ENCODE results near the gene TMCC1.
A peak's percentile ranks its signal among the peaks of the same experiment; 100 is the strongest.
"Not testable (repeated sequence)": the region's sequence is repeated elsewhere in the genome, so short reads cannot be mapped to it uniquely, and the experiment has no call there.

Gene TMCC1

DNA sequence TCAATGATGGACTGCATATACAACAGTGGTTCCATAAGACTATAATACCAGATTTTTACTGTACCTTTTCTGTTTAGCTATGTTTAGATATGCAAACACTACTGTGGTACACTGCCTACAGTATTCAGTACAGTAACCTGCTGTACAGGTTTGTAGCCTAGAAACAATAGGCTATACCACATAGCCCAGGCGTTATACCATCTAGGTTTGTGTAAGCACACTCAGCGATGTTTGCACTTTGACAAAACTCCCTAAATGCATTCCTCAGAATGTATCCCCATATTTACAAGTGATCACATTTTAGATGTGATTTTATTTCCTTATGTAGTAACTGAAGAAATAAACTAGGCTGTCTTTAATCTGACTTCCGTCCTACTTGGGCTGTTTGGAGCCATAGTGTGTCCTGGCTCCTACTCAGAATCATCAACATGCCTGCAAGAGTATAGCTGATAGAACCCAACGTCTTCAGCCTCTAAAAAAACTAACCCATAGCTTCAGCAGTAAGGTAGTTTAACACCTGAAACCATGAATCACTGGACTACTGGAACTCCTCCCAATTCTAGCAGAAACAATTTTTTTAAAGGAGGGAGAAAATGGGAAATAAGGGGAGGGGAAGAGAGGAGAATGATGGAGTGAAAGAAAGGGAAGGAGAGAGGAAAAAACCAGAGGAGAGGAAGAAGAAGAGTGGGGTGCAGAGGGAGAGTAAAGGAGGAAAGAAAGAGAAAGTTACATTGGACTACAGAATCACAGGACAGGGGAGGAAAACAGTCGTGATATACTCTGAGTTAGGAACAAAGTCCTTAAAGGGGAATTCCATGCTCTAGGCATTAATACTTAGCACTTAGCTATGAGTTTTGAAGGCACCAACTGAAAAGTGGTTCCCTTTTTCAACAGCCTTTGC is 219.4 kb downstream of the TMCC1 start:
- DNase-seq = no peak

DNA sequence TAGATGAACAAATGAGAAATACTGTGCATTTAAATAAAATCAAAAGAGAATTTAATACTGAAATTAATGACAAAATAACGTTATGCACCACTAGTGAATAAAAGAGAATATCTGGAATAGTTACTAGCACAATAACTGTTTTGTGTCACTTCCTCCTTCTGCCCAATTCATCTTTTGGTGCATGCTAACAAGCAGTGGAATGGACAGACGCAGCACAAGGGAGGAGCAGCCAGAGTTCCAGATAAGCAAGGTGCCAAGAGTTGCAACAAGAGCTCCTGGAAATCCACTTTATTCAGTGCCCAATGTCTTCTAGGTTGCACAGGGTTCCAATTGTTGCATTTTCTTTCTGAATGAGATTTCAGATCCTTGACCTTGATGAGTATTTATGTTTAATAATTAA is 220.5 kb downstream of the TMCC1 start:
- no peak for DNase-seq

DNA sequence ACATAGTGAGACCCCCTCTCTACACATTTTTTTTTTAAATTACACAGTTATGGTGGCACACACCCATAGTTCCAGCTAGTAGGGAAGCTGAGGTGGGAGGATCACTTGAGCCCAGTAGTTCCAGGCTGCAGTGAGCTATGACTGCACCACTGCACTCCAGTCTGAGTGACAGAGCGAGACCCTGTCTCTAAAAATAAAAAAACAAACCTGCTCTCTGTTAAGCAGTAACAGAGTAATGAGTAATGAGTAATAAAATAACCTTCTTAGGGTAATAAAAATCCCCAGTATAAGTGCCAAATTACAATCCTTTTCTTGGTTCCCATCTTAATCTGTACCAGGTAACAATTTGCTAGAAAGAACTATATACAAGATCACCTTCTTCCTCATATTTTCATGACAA is 221.1 kb downstream of the TMCC1 start:
- no peak for DNase-seq

DNA sequence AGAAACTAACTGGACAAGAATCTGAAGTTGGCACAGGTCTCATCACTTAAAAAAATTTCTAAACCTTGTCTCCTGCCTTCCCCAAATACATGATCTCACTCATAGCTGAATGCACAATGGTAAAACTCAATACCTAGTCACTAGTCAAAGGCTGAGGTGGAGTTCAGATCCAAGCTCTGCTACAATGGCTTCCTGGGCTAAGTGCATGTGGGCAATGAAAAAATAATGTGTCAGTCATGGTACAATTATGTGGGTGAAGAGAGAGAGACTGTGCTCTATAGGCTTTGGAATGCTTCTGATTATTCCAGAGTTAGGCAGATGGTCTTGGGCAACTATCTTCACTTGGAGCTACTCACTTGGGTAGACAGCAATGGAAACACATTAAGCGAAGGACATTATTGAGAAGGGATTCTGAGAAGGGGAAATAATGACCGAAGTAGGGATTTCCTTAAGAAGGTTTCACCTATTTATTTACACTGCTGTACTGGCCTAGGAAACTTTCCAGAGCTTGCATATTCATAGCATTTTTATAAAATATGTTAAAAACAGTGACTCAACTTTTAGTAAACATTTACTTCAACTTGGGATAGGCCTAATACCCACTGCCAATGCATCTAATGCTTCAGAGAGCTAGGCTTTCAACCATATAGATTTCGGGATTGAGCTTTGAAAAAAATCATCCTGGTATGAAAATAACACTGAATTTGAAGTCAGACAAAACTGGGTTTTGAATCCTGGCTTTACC is 228.3 kb downstream of the TMCC1 start:
- DNase-seq = no peak

DNA sequence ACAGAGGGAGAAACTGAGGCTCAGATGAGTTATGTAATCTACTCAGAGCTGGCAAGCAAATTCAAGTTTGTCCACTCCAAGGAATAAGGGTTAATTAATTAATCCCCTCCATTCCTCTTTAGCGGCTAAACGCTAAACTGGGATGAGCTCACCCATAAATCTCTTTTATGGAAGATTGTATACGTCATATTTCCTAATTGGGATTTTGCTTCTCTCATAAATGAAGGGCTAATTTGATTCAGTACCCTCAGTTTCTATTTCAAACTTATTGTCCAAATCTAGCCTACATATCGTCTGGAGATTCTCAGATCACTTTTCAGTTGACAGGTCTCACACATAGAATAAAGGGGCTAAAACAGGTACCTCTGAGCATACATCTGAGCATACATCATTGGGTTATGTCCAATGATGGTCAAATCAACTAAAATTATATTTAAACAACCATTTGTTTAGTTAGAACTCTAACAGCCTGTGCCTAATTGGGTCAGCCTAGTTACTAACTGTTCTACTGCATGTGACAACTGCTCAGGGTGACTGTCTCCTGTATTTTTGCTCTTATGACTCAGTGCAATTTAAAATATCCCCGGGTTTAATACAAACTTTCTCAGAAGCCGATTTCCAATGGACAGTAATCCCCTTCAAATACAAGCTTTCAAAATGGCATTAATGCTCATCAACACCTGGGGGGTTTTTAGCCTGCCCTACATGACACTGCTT is 229.4 kb downstream of the TMCC1 start:
- DNase-seq = no peak

DNA sequence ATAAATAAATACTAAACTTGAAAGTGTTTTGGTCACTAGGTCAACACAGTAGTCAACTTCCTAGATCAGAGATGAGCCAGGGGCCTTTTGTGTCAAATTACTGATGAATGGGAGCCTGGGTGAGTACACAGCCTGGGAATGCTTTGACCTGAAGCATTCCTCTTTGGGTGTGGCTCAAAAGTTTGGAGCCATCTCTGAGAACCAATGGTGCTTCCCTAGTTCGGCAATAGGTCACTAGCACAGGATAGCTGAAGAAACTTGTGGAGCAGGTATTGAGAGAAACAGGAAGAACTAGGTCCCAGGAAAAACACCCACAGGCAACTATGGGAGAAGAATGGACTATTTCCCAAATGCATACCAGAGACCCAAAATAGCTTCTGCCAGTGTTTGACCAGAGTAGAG is 230.5 kb downstream of the TMCC1 start:
- no peak for DNase-seq

DNA sequence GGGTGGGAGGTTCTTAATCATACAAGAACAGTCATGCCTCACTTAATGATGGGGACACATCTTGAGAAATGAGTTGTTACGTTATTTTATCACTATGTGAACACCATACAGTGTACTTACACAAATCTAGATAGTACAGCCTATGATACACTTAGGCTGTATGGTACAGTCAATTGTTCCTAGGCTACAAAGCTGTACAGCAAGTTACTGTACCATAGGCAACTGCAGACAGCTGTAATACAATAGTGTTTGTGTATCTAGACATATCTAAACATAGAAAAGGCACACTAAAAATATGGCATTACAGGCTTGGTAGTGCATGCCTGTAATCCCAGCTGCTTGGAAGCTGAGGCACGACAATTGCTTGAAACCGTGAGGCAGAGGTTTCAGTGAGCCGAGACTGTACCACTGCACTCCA is 231.3 kb downstream of the TMCC1 start:
- no peak for DNase-seq

DNA sequence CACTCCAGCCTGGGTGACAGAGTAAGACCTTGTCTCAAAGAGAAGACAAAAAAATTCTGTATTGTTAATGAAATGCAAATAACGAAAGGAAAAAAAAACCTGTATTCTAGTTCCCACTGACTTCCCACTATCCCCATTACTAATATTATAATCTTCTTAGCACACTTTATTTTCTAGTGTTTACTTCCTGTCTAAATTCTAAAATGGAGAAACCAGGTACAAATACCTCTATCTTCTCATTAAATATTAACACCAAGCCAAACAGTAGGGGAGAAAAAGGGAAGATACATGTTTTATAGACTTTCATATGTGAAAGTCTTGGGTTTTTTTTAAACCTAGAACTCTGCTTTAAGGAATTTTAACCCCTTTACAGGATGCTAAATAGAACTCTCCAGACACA is 231.7 kb downstream of the TMCC1 start:
- DNase-seq = no peak

DNA sequence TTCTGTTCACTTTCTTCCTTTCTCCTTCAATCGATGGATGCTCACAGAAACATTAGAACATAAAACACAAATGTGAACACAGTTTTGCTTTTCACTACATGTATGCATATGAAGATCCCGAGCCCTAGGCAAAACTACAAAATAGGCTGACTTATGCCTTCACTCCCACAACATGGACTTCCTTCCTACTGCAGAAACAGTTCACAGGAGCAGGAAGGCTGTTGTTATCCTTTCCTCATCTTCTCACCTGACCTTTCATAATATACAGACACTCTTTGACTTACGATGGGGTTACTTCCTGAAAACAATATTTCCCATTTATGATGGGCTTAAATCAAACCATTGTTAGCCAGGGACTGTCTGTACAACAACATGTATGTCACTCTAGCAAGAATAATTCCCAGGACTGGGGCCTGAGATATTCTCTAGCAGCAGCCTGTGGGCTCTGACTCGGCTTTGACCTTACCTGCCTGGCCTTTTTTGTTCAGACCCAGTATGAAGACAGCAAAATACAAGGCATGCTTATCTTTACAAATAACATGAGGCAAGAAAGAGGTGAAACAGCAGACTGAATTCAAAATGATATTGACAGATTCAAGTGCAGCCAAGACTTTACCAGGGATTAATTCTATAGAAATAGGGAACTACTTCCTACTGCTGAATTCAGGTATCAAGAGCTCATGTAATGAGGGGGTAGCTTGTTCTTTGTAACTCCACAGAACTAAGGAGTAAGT is 235.2 kb downstream of the TMCC1 start:
- DNase-seq = no peak

DNA sequence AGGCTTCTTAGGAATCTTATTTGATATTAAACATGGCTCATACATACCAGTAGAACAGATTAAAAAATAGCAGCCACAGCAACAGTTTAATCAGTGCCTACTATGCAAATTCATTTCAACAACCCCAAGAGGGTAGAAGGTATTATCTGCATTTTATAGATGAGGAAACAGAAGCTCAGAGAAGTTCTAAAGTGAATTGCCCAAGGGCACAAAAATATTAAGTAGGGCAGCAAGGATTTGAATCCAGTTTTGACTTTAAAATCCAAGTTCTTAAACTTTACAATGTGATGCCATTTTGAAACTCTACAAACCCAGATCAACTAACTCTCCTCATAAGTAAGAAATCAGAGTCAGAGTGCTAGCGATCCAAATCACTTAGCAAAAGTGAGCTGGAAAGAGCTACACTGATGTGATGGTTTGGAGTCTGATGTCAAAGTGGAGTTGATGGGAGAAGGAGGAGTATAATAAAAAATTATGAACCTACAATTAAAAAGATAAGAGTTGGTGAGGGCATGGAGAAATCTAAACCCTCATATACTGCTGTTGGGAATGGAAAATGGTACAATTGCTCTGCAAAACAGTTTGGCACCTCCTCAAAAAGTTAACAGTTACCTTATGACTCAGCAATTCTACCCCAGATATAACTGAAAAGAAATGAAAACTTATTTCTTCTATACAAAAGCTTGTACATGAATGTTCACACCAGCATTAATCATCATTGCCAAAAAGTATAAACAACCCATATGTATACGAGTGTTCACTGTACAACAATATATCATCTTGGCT is 236.1 kb downstream of the TMCC1 start:
- DNase-seq = no peak

DNA sequence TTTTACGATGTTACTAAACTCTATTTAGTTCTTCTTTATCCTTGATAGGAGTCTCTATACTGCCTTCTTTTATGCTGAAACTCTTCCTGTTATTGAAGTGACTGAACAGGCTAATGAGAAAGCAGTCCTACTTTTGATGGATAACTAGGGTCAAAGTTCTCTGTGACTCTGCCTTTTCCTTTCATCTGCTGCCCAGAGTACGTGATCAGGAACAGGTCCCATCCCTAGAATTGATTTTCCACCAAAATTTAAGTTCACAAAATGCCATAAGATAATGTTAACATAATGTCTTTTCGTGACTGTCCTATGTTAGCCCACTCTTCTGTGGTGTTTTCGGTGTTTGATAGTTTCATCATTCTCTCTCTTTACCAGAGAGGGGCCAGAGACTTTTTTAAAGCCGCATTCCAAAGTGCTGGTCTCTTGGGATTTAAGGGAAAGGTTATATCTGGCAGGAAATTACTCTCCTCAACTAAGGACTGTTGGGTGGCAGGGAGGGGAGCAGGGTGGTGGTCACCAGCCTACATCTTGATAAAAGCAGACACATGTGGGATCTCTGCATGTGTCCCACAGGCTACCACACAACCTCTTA is 236.8 kb downstream of the TMCC1 start:
- DNase-seq = no peak

DNA sequence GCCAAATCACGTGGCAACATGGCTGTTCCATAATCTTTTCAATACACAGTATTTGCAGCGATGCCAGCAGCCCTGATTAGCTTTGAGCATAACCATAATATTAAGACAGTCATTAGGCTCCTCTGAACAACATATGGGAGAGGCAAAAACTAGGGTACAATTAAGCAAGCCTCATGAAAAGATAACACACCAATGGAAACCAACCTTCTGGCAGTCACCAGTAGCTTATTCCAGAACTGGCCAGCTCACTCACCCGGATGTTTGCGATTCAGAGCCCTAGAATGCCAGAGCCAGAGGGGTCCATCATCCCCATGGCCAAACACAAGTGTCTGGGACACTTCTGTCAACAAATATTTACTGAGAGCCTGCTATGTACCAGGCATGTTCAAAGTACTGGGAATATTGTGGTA is 238.2 kb downstream of the TMCC1 start:
- no peak for DNase-seq

DNA sequence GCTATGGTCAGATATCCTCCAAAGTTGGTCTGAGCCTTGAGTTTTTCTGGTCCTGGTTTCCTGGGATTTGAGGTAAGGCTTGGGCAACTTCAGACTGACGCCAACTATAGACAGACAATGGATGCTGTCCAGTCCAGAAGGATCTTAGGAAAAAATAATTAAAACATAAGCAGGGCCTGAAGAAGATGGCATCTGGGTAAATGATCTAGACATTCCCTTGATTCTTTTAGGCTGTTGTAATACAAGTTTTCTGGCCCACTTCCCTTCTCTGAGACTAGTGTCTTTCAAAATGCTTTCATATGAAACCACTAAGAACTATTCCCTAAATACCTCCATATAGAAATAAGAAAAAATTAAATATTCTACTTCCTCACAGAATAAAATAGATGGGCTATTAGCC is 239.4 kb downstream of the TMCC1 start:
- DNase-seq = no peak

DNA sequence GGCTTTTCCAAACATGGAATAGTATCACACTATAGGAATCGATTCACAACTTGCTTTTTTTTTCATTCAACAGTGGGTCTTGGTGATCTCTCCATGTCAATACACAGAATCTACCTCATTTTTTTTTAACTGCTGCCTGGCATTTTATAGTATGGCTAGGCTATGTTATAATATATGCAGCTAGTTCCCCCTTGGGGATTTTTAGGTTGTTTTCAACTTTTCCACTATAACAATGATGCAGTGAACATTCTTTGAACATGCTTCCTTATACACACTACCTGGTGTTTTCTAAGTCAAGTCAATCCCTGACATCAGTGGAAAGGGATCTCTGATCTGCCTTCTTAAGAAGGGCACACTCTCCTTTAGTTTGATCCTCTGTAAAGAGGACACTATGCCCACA is 240.5 kb downstream of the TMCC1 start:
- DNase-seq = no peak

DNA sequence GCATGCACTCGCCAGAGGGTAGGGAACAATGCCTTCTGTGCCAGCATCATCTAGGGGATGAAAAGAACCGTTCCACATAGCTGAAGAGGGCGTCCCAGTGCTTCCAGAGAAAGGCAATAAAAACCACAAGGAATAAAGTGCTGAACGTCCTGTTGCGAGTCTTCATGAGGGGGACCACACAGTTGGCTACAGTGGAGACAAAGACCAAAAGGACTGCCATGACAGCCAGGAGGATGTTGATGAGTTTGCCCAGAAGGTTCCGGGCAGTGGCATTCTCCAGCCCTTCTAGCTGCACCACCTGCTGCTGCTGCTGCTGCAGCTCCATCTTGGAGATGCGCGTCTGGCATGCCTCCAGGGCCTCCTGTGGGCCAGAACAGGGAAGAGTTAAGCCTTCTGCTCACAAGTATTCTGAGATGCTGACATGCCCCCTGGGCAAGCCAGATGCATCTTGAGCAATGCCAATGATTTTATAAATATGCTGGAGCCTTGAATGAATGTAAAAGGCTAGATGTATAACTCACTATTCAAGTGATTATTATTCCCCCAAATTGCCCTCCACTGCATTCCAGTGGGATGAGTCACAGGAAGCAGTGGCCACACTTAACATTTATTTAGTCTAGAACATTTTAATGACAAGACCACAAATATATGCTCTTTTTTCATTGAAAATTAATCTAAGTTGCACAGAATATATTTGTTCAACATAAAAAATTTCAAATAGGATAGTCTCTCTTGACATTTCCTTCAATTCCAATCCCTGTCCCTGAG is 241.9 kb downstream of the TMCC1 start:
- no peak for DNase-seq

DNA sequence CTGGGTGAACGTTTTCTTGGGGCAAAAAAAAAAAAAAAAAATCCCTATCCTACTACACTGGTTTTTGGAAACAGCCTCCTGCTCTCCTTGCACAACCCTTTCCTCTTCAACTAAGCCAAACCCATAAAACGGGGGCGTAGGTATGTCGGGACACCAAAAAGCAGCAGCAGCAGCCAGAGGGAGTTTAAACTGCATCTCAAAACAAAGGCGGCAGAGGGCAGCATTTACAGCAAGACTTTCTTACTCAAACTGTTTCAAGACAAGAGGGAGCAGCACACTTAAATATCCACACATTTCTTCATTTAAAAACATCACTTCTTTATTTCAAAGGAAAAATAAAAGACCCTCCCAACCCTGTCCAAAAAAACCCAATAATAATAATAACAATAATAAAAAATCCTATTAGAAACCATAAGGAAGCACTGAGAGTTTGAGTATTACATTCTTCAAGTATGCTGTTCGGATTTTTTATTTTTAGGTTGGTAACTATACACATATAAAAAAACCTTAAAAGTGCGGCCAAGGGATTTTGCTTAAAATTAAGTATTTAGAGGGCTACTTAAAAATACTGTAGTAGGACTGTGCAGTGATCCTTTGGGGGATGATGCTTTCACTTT is 243.1 kb downstream of the TMCC1 start:
- peak; percentile 48 to 54 for DNase-seq

DNA sequence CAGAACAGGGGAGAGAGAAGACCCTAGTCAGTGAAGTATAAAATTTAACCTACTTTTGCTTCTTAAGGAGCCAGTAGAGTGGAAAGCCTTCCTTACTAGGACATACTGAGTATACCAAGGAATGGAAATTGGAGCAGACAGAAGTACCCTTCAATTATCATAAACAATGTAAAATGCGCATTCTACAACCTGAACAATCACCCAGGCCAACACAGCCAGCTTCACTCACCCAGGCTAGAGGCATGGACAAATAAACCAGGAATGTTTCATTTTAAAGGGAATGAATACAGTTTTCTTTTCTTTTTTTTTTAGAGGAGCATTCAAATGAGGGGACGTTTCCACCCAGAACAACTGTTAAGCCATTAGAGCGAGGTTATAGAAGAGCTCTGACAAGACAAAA is 245.1 kb downstream of the TMCC1 start:
- no peak for DNase-seq

DNA sequence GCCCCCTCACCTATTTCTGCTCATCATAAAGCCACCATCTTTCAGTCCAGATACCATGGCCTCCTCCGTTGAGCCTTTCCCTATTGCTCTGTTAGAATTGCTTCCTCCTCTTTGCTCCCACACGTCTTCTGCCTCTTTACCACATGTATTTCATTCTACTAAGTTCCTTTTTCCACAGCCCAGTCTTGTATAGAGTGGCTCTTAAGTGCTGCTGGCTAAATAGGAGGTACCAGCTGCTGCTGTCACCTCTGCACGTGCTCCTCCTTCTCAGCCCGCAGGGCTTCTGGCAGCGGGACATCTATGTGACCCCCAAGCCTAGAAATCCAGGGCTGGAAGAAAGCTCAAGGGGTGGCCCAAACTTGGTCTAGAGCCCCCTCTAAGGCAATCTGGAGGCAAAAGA is 248.2 kb downstream of the TMCC1 start:
- no peak for DNase-seq

DNA sequence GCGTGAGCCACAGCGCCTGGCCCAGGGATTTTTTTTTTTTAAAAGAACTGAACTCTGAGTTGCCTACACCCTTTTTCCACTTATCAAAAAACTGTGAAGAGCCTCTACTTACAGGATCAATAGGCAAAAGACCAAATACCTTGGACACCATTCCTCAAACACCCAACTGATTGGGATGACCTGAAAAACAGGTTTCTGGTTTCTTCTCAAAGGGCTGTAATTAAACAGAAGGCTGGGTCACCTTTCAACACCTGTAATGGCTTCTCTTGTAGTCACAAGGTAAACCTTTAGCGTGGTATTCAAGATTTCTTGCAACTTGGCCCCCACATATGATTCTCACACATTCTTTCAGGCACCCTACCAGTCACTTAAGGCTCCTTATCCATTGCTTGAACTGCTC is 248.7 kb downstream of the TMCC1 start:
- no peak for DNase-seq

DNA sequence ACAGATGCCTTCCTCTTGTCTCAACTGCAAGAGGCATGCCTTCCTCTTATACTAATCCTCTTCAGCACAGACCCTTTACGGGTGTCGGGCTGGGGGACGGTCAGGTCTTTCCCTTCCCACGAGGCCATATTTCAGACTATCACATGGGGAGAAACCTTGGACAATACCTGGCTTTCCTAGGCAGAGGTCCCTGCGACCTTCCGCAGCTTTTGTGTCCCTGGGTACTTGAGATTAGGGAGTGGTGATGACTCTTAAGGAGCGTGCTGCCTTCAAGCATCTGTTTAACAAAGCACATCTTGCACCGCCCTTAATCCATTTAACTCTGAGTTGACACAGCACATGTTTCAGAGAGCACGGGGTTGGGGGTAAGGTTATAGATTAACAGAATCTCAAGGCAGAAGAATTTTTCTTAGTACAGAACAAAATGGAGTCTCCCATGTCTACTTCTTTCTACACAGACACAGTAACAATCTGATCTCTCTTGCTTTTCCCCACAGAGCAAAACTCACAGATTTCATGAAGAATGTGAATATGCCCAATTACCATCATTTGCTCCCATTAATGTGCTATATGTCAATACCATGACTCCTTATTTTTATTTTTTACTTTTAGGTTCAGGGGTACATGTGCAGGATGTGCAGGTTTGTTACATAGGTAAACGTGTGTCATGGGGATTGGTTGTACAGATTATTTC is 251.8 kb downstream of the TMCC1 start:
- DNase-seq = not testable (repeated sequence)
